Measurements from ENCODE around the gene PLCB3. TPM values are rescaled to one million over a fixed set of nuclear protein-coding genes. Genes with fewer than 3 reads are reported as not detected.
A peak's percentile ranks its signal among the peaks of the same experiment; 100 is the strongest.

The PLCB3 gene
- total and polyA plus RNA-seq, 5 experiments from 2014 or later, result 0.20 to 8.8 (median 0.51) TPM

GRCh38 chr11:64230985-64231365 lies 20.4 kb upstream of the PLCB3 start:
- H3K4me3 Mint-ChIP-seq, result peak overlapping the region; percentile 82 to 99 (median 90)
- no peaks in the 10 kb centered on the region for H3K36me3 Mint-ChIP-seq
- no peak for ATAC-seq
- POLR2A ChIA-PET, result interaction anchor here (0.7 to 16.0 kb wide), 9 partner anchors 13 to 1504 kb away, joined by 3 to 290 read pairs (median 4); partner anchors contain the start of genes FERMT3, FKBP2, HNRNPUL2 and PLCB3
- H3K27ac Mint-ChIP-seq, result peak overlapping the region; percentile 48 to 97 (median 90)
- H3K4me1 Mint-ChIP-seq, result peaks cover 18 to 68% (median 63%) of the 10 kb centered on the region in 4 donors
- no peaks in the 10 kb centered on the region for H3K9me3 Mint-ChIP-seq
- H3K27me3 Mint-ChIP-seq, result no peaks in the 10 kb centered on the region
- DNase-seq, result no peak

GRCh38 chr11:64231546-64231945 lies 19.8 kb upstream of the PLCB3 start:
- Mint-ChIP-seq H3K9me3 (no peaks in the 10 kb centered on the region), H3K4me1 (peaks cover 18 to 69% (median 63%) of the 10 kb centered on the region in 4 donors), H3K36me3 (no peaks in the 10 kb centered on the region), H3K4me3 (peak overlapping the region; percentile 36 to 99 (median 88)), H3K27ac (peak overlapping the region in 9 of 10 donors; percentile 48 to 86 (median 74)), H3K27me3 (no peaks in the 10 kb centered on the region)
- POLR2A ChIA-PET, result interaction anchor here (0.7 to 16.0 kb wide), 7 partner anchors 9 to 234 kb away, joined by 4 to 290 read pairs (median 5); partner anchors contain the start of genes FERMT3, FKBP2, PPP1R14B and TRMT112
- ATAC-seq, result no peak
- DNase-seq, result no peak

DNA sequence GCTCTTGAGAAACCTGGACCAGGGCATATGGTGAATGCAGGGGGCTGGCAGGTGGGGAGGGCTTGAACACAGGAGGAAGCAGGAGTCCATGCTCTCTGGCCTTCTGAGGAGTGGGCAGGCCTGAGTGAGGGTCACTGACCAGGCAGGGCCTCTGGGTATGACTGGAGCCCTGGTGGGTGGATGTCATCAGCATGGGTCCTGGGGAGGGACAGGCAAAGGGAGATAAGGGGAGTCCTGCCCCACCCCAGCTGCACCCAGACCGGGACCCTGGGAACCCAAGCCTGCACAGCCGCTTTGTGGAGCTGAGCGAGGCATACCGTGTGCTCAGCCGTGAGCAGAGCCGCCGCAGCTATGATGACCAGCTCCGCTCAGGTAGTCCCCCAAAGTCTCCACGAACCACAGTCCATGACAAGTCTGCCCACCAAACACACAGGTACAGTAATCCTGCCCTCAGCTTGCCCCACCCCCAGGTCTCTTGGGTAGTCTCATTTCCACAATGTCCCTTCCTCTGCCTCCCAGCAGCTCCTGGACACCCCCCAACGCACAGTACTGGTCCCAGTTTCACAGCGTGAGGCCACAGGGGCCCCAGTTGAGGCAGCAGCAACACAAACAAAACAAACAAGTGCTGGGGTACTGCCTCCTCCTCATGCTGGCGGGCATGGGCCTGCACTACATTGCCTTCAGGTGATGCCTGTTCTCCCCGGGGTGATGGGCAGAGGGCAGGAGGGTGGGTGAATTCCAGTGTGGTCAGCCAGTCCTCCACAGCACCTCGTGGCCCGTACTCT lies 19.0 kb upstream of the PLCB3 start:
- H3K4me3 Mint-ChIP-seq, result peak overlapping the region; percentile 65 to 95 (median 86)
- H3K36me3 Mint-ChIP-seq, result peaks cover 0 to 4% (median 0%) of the 10 kb centered on the region in 3 donors
- DNase-seq (no peak), ATAC-seq (no peak)
- no peaks in the 10 kb centered on the region for H3K27me3 Mint-ChIP-seq
- H3K27ac Mint-ChIP-seq, result peak overlapping the region; percentile 53 to 86 (median 72)
- peaks cover 17 to 64% (median 56%) of the 10 kb centered on the region in 4 donors for H3K4me1 Mint-ChIP-seq
- POLR2A ChIA-PET, result interaction anchor here (0.5 to 16.0 kb wide), 10 partner anchors 9 to 1391 kb away, joined by 3 to 290 read pairs (median 4); partner anchors contain the start of genes FERMT3, FKBP2, PPP1R14B and STIP1
- H3K9me3 Mint-ChIP-seq, result no peaks in the 10 kb centered on the region

GRCh38 chr11:64232967-64233315 lies 18.4 kb upstream of the PLCB3 start:
- Mint-ChIP-seq H3K27ac (peak overlapping the region in 8 of 10 donors; percentile 66 to 86 (median 80)), H3K4me1 (peaks cover 15 to 60% (median 50%) of the 10 kb centered on the region in 4 donors), H3K4me3 (peak overlapping the region; percentile 47 to 95 (median 78)), H3K27me3 (no peaks in the 10 kb centered on the region), H3K36me3 (peaks cover 0 to 8% (median 0%) of the 10 kb centered on the region in 3 donors), H3K9me3 (no peaks in the 10 kb centered on the region)
- ATAC-seq, result no peak
- POLR2A ChIA-PET, result interaction anchor here (0.5 to 16.0 kb wide), 8 partner anchors 11 to 1392 kb away, joined by 3 to 290 read pairs (median 4); partner anchors contain the start of genes FERMT3, FKBP2, PPP1R14B and STIP1
- no peak for DNase-seq

DNA sequence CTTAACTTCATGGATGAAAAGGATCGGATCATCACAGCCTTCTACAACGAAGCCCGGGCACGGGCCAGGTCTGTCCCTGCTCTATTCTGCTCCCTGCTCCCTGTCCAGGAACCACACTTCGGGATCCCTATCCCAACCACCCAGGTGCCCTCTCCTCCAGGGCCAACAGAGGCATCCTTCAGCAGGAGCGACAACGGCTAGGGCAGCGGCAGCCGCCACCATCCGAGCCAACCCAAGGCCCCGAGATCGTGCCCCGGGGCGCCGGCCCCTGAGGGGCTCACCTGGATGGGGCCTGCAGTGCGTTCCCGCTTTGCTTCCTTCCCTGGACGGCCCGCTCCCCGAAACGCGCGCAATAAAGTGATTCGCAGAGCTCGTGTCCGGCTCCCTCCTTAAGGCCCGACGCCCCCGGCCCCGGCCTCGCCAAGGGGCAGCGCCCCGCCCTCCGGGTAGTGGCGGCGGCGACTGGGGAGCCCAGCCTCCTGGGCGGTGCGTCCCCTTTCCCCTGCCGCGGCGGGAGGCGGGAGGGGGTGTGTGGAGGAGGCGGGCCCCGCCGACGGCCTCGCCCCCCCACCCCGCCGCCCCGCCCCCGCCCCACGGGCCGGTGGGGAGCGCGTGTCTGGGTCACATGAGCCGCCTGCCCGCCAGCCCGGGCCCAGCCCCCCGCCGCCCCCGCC lies 17.3 kb upstream of the PLCB3 start, which contains the start of gene VEGFB:
TSS of gene VEGFB (plus strand) at position 672 of the 674 bp plus-strand sequence. CDS start 250 bp downstream, outside the sequence.
- Mint-ChIP-seq H3K4me1 (peaks cover 15 to 54% (median 48%) of the 10 kb centered on the region in 4 donors), H3K4me3 (peak within 1 kb of the TSS; percentile 79 to 95 (median 86)), H3K27ac (peak within 1 kb of the TSS; percentile 45 to 92 (median 86)), H3K36me3 (peaks cover 0 to 13% (median 0%) of the 10 kb centered on the region in 3 donors), H3K27me3 (no peaks in the 10 kb centered on the region), H3K9me3 (no peaks in the 10 kb centered on the region)
- POLR2A ChIA-PET, result interaction anchor here (0.5 to 16.0 kb wide), 5 partner anchors 10 to 70 kb away, joined by 3 to 290 read pairs (median 9); partner anchors contain the start of genes FERMT3, FKBP2 and PPP1R14B
- ATAC-seq, result peak; percentile 50 to 51
- DNase-seq, result peak; percentile 42 to 84 (median 62)

DNA sequence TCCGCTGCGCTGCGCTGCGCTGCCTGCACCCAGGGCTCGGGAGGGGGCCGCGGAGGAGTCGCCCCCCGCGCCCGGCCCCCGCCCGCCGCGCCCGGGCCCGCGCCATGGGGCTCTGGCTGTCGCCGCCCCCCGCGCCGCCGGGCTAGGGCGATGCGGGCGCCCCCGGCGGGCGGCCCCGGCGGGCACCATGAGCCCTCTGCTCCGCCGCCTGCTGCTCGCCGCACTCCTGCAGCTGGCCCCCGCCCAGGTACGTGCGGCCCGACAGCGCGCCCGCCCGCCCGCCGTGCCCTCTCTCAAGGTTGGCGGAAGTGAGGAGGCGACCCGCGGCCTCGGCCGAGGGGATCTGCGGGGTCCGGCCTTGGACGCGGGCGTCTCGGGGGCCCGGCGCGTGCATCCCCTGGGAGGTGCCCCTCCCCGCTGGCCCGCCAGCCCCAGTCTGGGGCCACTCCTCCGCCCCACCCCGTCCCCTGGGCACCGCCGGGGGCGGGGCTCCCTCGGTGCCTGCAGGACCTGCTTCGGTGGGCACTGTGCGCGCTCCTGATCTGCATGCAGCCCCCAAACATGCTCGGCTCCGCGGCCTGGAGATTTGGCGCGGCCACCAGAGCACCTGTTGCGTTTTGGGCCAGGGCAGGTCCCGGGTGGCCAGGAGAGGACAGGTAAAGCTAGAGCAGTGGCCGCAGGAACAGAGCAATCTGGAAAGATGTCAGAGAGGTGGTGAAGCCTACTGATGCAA lies 16.5 kb upstream of the PLCB3 start:
- Mint-ChIP-seq H3K36me3 (peaks cover 0 to 13% (median 0%) of the 10 kb centered on the region in 3 donors), H3K27ac (peak overlapping the region in 9 of 10 donors; percentile 45 to 92 (median 86)), H3K4me3 (peak overlapping the region; percentile 78 to 89 (median 82)), H3K27me3 (no peaks in the 10 kb centered on the region), H3K4me1 (peaks cover 12 to 49% (median 42%) of the 10 kb centered on the region in 4 donors), H3K9me3 (no peaks in the 10 kb centered on the region)
- POLR2A ChIA-PET, result interaction anchor here (1.0 to 16.0 kb wide), 5 partner anchors 8 to 70 kb away, joined by 3 to 290 read pairs (median 11); partner anchors contain the start of genes FERMT3, FKBP2, NUDT22 and PPP1R14B
- DNase-seq (peak in 9 of 10 donors; percentile 36 to 77 (median 63)), ATAC-seq (peak; percentile 64 to 72)

DNA sequence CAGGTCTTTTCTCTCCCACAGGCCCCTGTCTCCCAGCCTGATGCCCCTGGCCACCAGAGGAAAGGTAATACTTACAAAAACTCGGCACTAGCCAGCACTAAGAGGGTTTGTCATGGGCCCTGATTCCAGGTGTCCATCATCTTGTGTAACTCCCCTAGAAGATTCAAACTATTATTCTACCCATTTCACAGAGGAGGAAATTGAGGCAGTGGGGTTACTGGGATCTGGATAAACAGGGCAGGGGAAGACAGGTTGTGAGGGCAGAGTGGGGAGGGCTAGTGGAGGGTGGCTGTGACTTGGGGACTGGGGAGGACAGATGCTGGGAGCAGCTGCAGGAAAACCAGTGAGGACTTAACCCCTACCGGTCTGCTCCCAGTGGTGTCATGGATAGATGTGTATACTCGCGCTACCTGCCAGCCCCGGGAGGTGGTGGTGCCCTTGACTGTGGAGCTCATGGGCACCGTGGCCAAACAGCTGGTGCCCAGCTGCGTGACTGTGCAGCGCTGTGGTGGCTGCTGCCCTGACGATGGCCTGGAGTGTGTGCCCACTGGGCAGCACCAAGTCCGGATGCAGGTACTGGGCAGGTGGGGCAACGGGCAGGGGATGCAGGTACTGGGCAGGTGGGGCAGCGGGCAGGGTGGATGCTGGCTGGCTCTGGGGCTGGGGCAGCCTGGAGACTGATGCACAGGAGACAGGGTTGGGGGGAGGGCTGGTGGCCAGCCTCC lies 15.7 kb upstream of the PLCB3 start:
- DNase-seq, result no peak
- H3K4me1 Mint-ChIP-seq, result peaks cover 13 to 51% (median 47%) of the 10 kb centered on the region in 4 donors
- POLR2A ChIA-PET, result interaction anchor here (0.7 to 16.0 kb wide), 6 partner anchors 9 to 1571 kb away, joined by 3 to 290 read pairs (median 8); partner anchors contain the start of genes C11orf98, CSKMT, FERMT3 and FKBP2

DNA sequence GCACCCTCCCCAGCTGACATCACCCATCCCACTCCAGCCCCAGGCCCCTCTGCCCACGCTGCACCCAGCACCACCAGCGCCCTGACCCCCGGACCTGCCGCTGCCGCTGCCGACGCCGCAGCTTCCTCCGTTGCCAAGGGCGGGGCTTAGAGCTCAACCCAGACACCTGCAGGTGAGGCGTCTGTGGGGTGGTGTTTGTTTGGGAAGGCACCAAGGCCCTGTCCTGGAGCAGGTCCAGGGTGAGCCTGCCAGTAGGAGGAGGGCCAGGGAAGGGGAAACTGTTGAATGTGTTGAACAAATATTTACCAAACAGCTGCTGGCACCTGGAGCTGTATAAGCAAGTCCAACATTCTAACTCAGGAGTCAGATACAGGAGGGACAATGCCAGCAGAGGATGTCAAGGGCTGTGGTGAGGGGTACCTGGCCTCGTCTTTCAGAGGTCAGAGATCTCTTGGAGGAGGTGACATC lies 13.8 kb upstream of the PLCB3 start:
- peaks cover 0 to 13% (median 0%) of the 10 kb centered on the region in 3 donors for H3K36me3 Mint-ChIP-seq
- peaks cover 10 to 44% (median 43%) of the 10 kb centered on the region in 4 donors for H3K4me1 Mint-ChIP-seq
- H3K27me3 Mint-ChIP-seq, result no peaks in the 10 kb centered on the region
- POLR2A ChIA-PET, result interaction anchor here (0.6 to 16.0 kb wide), 5 partner anchors 11 to 80 kb away, joined by 3 to 290 read pairs (median 4); partner anchors contain the start of genes FERMT3, NUDT22, TRMT112 and TRPT1
- peak overlapping the region in 2 of 10 donors; percentile 30 to 72 for H3K4me3 Mint-ChIP-seq
- peak overlapping the region in 6 of 10 donors; percentile 13 to 74 (median 61) for H3K27ac Mint-ChIP-seq
- no peak for ATAC-seq
- no peak for DNase-seq
- no peaks in the 10 kb centered on the region for H3K9me3 Mint-ChIP-seq

More for the DNA sequence above, 15.7 kb upstream of the PLCB3 start:
- Mint-ChIP-seq H3K27me3 (no peaks in the 10 kb centered on the region), H3K4me3 (peak overlapping the region; percentile 78 to 89 (median 82)), H3K36me3 (peaks cover 0 to 13% (median 0%) of the 10 kb centered on the region in 3 donors), H3K9me3 (no peaks in the 10 kb centered on the region), H3K27ac (peak overlapping the region in 9 of 10 donors; percentile 45 to 92 (median 86))
- ATAC-seq, result no peak

- Mint-ChIP-seq H3K4me1 (peaks cover 11 to 43% (median 41%) of the 10 kb centered on the region in 4 donors), H3K27ac (peak overlapping the region in 8 of 10 donors; percentile 29 to 92 (median 68)), H3K36me3 (peaks cover 0 to 13% (median 0%) of the 10 kb centered on the region in 3 donors), H3K9me3 (no peaks in the 10 kb centered on the region), H3K4me3 (peak overlapping the region in 3 of 10 donors; percentile 7 to 57 (median 34)), H3K27me3 (no peaks in the 10 kb centered on the region)
- ATAC-seq (no peak), DNase-seq (no peak)
- POLR2A ChIA-PET, result interaction anchor here (1.1 to 1.8 kb wide), 3 partner anchors 12 to 79 kb away, joined by 3 to 4 read pairs (median 3); partner anchors contain the start of genes NUDT22, TRMT112 and TRPT1
These were observed 13.3 kb upstream of the PLCB3 start for GRCh38 chr11:64238076-64238475.

DNA sequence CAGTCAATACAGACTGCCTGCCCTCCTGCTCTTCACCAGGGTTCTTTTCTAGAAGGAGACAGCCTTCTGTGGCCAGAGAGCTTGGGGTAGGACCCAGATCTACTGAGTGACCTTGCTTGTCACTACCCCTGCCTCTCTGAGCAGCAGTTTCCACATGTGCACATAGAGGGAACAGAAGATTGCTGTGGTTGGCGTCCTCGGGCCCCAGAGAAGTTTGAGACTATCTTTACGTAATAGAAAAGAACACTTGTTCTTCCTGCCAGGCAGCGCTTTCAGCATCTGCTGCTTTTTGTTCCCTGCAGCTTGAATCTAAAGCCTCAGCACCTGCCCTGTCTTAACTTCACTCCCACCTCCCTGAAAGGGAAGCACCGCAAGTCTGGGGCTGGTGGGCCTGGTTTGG lies 12.3 kb upstream of the PLCB3 start:
- DNase-seq (no peak), ATAC-seq (no peak)
- POLR2A ChIA-PET, result interaction anchor here (1.1 to 13.8 kb wide), 2 partner anchors 33 to 66 kb away, joined by 3 to 176 read pairs; partner anchors contain the start of gene FERMT3
- Mint-ChIP-seq H3K27ac (peak overlapping the region in 9 of 10 donors; percentile 13 to 100 (median 83)), H3K27me3 (no peaks in the 10 kb centered on the region), H3K4me1 (peaks cover 13 to 44% (median 41%) of the 10 kb centered on the region in 4 donors), H3K36me3 (peaks cover 0 to 15% (median 0%) of the 10 kb centered on the region in 3 donors), H3K4me3 (peak overlapping the region in 6 of 10 donors; percentile 4 to 72 (median 13)), H3K9me3 (no peaks in the 10 kb centered on the region)
